Memory B cell (primary cell): ENCODE measurements around the gene SLC2A11.
"Not testable (repeated sequence)": the region's sequence is repeated elsewhere in the genome, so short reads cannot be mapped to it uniquely, and the experiment has no call there.

Experiments
- ATAC-seq: fragments of 150-1000 bp; cut with Tn5 transposase; 2 replicates; pipeline ENCODE4 v1.10.0; 2021; ENCODE audit warnings: low read depth, mild to moderate bottlenecking, moderate library complexity
- DNase-seq, 2 donors: peaks; one replicate each; pipeline ENCODE4 v3.0.0; 2022; ENCODE audit warnings: low spot score in 2 of 2
- H3K27ac Mint-ChIP-seq: one replicate; pipeline ENCODE4 v1.8.0; 2022; ENCODE audit warnings: mild to moderate bottlenecking, moderate library complexity, mixed read lengths
- H3K27me3 Mint-ChIP-seq: one replicate; pipeline ENCODE4 v1.8.0; 2022; ENCODE audit warnings: mixed read lengths
- H3K36me3 Mint-ChIP-seq: one replicate; pipeline ENCODE4 v1.8.0; 2022; ENCODE audit warnings: mild to moderate bottlenecking, mixed read lengths
- H3K4me1 Mint-ChIP-seq: one replicate; pipeline ENCODE4 v1.8.0; 2022; ENCODE audit warnings: mixed read lengths
- H3K4me3 Mint-ChIP-seq: one replicate; pipeline ENCODE4 v1.8.0; 2022; ENCODE audit warnings: mild to moderate bottlenecking, moderate library complexity, mixed read lengths
- H3K9me3 Mint-ChIP-seq: one replicate; pipeline ENCODE4 v1.8.0; 2022; ENCODE audit warnings: mixed read lengths

SLC2A11 gene

DNA sequence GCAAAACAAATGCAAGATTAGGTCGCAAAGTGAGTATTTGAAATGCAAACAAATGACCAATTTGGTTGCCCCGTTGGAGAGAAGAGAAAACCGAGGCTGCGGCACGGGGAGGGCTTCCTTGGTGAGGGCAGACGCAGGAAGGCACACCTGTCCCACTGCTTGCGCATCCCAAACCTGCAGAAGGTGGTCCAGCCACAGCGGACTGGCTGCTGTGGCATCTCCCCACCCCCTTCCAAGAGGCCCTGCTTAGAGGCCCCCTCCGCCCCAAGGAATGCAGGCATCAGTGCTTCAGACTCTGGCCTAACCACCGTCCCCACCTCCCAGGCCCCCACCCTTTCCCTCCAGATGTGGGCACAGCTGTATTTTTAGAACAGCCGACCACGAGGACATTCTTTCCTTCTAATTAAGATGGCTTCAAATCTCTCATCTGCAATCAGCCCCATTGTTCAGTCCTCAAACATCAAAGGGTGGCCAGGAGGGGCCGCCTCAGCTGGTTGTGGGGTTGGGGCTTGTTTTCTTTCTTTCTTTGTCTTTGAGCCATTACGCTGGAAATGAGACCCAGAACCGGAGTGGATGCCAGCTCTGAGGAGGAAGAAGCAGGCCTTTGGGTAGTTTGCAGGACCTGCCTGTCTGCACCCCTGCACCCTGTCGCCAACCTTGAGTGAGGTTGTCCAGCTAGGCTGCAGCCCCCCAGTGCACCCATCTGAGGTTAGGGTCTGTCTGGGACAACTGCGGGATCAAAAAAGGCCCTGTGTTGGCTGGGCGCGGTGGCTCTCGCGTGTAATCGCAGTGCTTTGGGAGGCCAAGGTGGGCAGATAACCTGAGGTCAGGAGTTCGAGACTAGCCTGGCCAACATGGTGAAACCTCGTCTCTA lies 9.4 kb upstream of the SLC2A11 start:
- H3K27ac Mint-ChIP-seq: no peak overlapping the region
- DNase-seq (no peak), ATAC-seq (no peak)
- no peaks in the 10 kb centered on the region for H3K9me3 Mint-ChIP-seq
- peak overlapping the region; percentile 44 for H3K4me3 Mint-ChIP-seq
- H3K27me3 Mint-ChIP-seq: no peaks in the 10 kb centered on the region
- no peaks in the 10 kb centered on the region for H3K36me3 Mint-ChIP-seq
- peaks cover 37% of the 10 kb centered on the region for H3K4me1 Mint-ChIP-seq

DNA sequence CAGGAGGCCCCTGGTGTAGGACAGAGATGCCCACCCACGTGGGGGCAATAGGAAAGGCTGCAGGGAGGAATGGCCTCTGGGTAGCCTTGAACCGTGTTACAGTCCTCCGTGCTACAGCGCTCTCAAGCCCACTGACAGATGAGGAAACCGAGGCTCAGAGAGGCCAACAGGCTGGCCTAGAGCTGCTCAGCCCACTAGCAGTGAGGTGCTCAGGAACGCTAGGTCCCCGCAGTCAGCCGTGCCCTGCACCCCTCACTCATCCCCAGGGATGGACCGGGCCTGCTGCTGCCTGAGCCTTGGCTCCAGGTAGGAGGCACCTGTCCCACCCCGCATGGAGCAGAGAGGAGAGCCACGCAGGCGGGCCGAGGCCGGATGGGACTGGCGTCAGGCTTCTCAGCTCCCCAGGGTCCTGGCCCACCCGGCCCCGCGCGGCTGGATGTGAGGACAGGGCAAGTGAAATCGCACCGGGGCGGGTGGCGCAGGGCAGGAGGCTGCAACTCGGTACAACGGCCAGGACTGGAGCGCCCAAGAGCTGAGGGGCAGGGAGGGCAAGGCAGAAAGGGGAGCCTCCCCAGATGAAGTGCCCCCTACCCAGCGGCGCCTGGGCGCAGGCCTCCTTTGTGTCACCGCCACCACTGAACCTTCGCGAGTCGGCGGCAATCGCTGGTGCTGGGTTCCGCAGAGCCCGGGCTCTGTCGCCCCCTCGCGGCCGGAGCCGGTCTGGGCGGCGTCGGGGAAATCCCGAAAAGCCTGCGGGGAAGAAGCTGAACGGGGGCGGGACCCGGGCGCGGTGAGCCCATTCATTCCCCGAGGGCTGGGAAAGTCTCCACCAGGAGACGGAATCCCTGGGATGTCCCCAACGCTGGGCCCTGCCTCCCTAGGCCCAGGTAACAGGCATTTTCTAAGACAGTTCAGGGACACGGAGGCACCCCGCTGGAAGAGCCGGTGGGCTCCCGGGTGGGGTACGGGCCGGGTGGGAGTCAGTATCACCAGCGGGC lies 8.4 kb upstream of the SLC2A11 start:
- Mint-ChIP-seq H3K36me3 (no peaks in the 10 kb centered on the region), H3K27ac (no peak overlapping the region), H3K27me3 (no peaks in the 10 kb centered on the region), H3K4me3 (peak overlapping the region; percentile 67), H3K9me3 (no peaks in the 10 kb centered on the region), H3K4me1 (peaks cover 32% of the 10 kb centered on the region)
- ATAC-seq: peak; percentile 88
- DNase-seq: peak; percentile 95 to 98

DNA sequence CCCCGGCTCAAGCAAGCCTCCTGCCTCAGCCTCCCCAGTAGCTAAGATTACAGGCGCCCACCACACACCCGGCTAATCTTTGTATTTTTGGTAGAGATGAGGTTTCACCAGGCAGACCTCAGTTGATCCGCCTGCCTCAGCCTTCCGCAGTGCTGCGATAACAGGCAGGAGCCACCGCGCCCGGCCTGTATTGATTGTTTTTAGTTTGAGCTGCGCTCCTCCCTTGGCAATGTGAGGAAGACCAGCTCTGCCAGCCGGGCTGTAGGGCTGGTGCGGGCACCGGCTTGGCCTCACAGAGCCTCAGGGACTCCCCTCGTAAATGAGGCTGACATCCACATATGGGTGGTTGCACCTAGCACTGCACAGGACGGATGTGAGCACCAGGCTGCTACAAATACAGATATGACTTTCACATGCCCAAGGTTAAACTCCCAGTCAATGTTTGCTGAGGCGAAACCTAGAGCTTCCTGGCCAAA lies 7.5 kb upstream of the SLC2A11 start:
- Mint-ChIP-seq H3K4me1 (peaks cover 24% of the 10 kb centered on the region), H3K36me3 (no peaks in the 10 kb centered on the region), H3K9me3 (no peaks in the 10 kb centered on the region), H3K27me3 (no peaks in the 10 kb centered on the region), H3K4me3 (peak overlapping the region; percentile 73), H3K27ac (no peak overlapping the region)
- ATAC-seq (peak; percentile 22), DNase-seq (no peak)

GRCh38 chr22:23856721-23857605 lies 712 bp upstream of the SLC2A11 start:
- H3K27ac Mint-ChIP-seq: peak overlapping the region; percentile 81
- ATAC-seq: peak; percentile 37
- peaks cover under 1% of the 10 kb centered on the region for H3K36me3 Mint-ChIP-seq
- no peaks in the 10 kb centered on the region for H3K9me3 Mint-ChIP-seq
- peak overlapping the region; percentile 95 for H3K4me3 Mint-ChIP-seq
- H3K27me3 Mint-ChIP-seq: no peaks in the 10 kb centered on the region
- DNase-seq: peak in 1 of 2 donors; percentile 47
- peaks cover 15% of the 10 kb centered on the region for H3K4me1 Mint-ChIP-seq

DNA sequence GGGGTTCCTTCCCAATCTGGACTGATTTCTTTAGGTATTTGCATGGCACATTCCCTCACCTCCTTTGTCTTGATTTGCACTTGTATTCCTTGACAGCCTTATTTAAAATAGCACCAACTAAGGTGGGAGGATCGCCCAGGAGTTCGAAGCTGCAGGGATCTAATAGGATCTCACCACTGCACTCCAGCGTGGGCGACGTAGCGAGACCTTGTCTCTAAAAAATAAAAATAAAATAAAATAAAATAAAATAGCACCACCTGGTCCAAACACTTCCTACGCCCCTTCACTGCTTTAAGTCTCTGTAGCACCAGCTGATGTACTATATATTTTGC lies 775 bp downstream of the SLC2A11 start:
- Mint-ChIP-seq H3K27me3 (no peaks in the 10 kb centered on the region), H3K36me3 (peaks cover 13% of the 10 kb centered on the region), H3K4me1 (peaks cover 23% of the 10 kb centered on the region), H3K27ac (peak overlapping the region; percentile 81), H3K9me3 (no peaks in the 10 kb centered on the region), H3K4me3 (peak overlapping the region; percentile 95)
- ATAC-seq (no peak), DNase-seq (no peak)

GRCh38 chr22:23859201-23859600 lies 1.5 kb downstream of the SLC2A11 start:
- Mint-ChIP-seq H3K27ac (no peak overlapping the region), H3K9me3 (no peaks in the 10 kb centered on the region), H3K36me3 (peaks cover 16% of the 10 kb centered on the region), H3K4me1 (peaks cover 23% of the 10 kb centered on the region), H3K4me3 (peak overlapping the region; percentile 95), H3K27me3 (no peaks in the 10 kb centered on the region)
- DNase-seq: no peak
- no peak for ATAC-seq

DNA sequence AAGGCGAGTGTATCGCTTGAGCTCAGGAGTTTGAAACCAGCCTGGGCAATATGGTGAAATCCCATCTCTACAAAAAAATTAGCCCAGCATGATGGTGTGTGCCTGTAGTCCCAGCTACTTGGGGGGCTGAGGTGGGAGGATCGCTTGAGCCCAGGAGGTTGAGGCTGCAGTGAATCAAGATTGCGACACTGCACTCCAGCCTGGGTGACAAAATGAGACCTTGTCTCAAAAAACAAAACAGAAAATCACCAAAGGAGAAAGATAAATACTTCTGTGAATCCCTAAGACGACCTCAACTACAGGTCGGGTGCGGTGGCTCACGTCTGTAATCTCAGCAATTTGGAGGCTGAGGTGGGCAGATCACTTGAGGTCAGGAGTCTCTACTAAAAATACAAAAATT lies 2.5 kb downstream of the SLC2A11 start:
- H3K27me3 Mint-ChIP-seq, DNase-seq, H3K27ac Mint-ChIP-seq, H3K4me3 Mint-ChIP-seq, ATAC-seq, H3K9me3 Mint-ChIP-seq: not testable (repeated sequence)
- Mint-ChIP-seq H3K4me1 (peaks cover 23% of the 10 kb centered on the region), H3K36me3 (peaks cover 16% of the 10 kb centered on the region)

GRCh38 chr22:23862103-23862502 lies 4.4 kb downstream of the SLC2A11 start:
- DNase-seq (no peak), ATAC-seq (no peak)
- H3K4me3 Mint-ChIP-seq: no peak overlapping the region
- H3K36me3 Mint-ChIP-seq: peaks cover 20% of the 10 kb centered on the region
- H3K27ac Mint-ChIP-seq: no peak overlapping the region
- no peaks in the 10 kb centered on the region for H3K27me3 Mint-ChIP-seq
- H3K4me1 Mint-ChIP-seq: peaks cover 18% of the 10 kb centered on the region
- no peaks in the 10 kb centered on the region for H3K9me3 Mint-ChIP-seq

- not testable (repeated sequence) for H3K27ac Mint-ChIP-seq, ATAC-seq, H3K27me3 Mint-ChIP-seq, H3K9me3 Mint-ChIP-seq, H3K4me3 Mint-ChIP-seq, DNase-seq
- H3K4me1 Mint-ChIP-seq: peaks cover 11% of the 10 kb centered on the region
- H3K36me3 Mint-ChIP-seq: peaks cover 35% of the 10 kb centered on the region
Observed at GRCh38 chr22:23864499-23865154, 7.0 kb downstream of the SLC2A11 start.

- Mint-ChIP-seq H3K9me3 (no peaks in the 10 kb centered on the region), H3K4me3 (no peak overlapping the region), H3K4me1 (peaks cover 3% of the 10 kb centered on the region), H3K27me3 (no peaks in the 10 kb centered on the region), H3K36me3 (peaks cover 28% of the 10 kb centered on the region), H3K27ac (no peak overlapping the region)
- no peak for ATAC-seq
- no peak for DNase-seq
Observed at GRCh38 chr22:23868580-23868979, 10.9 kb downstream of the SLC2A11 start.

- H3K36me3 Mint-ChIP-seq: peaks cover 27% of the 10 kb centered on the region
- ATAC-seq (no peak), DNase-seq (no peak)
- H3K4me1 Mint-ChIP-seq: peaks cover 2% of the 10 kb centered on the region
- H3K9me3 Mint-ChIP-seq: no peaks in the 10 kb centered on the region
- no peak overlapping the region for H3K4me3 Mint-ChIP-seq
- no peaks in the 10 kb centered on the region for H3K27me3 Mint-ChIP-seq
- H3K27ac Mint-ChIP-seq: no peak overlapping the region
Observed at GRCh38 chr22:23874871-23875270, 17.2 kb downstream of the SLC2A11 start.

DNA sequence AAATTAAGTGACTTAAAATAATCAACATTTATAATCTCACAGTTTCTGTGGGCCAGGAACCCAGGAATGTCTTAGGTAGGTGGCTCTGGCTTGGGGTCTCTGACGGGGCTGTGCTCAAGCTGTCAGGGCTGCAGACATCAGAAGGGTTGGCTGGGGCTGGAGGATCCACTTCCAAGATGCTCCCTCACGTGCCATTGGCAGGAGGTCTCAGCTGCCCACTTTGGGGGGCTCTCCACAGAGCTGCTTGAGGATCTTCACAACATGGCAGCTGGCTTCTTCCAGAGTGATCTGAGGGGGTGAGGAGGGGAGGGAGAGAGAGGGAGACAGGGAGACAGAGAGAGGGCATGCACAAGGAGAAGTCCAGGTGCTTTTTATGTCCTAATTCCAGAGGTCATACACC lies 18.1 kb downstream of the SLC2A11 start:
- H3K27ac Mint-ChIP-seq: no peak overlapping the region
- no peaks in the 10 kb centered on the region for H3K9me3 Mint-ChIP-seq
- no peak overlapping the region for H3K4me3 Mint-ChIP-seq
- H3K36me3 Mint-ChIP-seq: peaks cover 30% of the 10 kb centered on the region
- no peaks in the 10 kb centered on the region for H3K27me3 Mint-ChIP-seq
- H3K4me1 Mint-ChIP-seq: peaks cover 2% of the 10 kb centered on the region
- ATAC-seq: no peak
- no peak for DNase-seq

GRCh38 chr22:23877566-23877965 lies 19.9 kb downstream of the SLC2A11 start:
- H3K27ac Mint-ChIP-seq: no peak overlapping the region
- H3K4me1 Mint-ChIP-seq: peaks cover 8% of the 10 kb centered on the region
- H3K27me3 Mint-ChIP-seq: no peaks in the 10 kb centered on the region
- DNase-seq (no peak), ATAC-seq (no peak)
- H3K9me3 Mint-ChIP-seq: no peaks in the 10 kb centered on the region
- no peak overlapping the region for H3K4me3 Mint-ChIP-seq
- peaks cover 40% of the 10 kb centered on the region for H3K36me3 Mint-ChIP-seq
